Loucy (cell line): ENCODE results near the gene FERD3L.

Experiments
- H2AFZ ChIP-seq: fragments of 200-600 bp; sonication (generic); 2 replicates; pipeline ENCODE4 v1.6.0; 2016; ENCODE audit warnings: antibody characterized with exemption, mild to moderate bottlenecking, low read length, moderate library complexity
- H3F3A ChIP-seq: fragments of 200-600 bp; 2 replicates; pipeline ENCODE4 v1.6.0; 2016; ENCODE audit warnings: antibody characterized with exemption, low read depth, mild to moderate bottlenecking
- H3K27me3 ChIP-seq: fragments of 200-600 bp; sonication (generic); 2 replicates; pipeline ENCODE4 v1.6.1; 2014; ENCODE audit warnings: low read length, mild to moderate bottlenecking; ENCODE audit not compliant: insufficient read depth, poor library complexity, severe bottlenecking
- H3K36me3 ChIP-seq: fragments of 200-600 bp; sonication (generic); 2 replicates; pipeline ENCODE4 v1.6.1; 2016; ENCODE audit warnings: low read length; ENCODE audit not compliant: insufficient read depth
- H3K4me1 ChIP-seq: fragments of 200-600 bp; sonication (generic); 2 replicates; pipeline ENCODE4 v1.5.1; 2014; ENCODE audit warnings: low read length, mild to moderate bottlenecking; ENCODE audit not compliant: insufficient read depth, poor library complexity, severe bottlenecking
- H3K4me2 ChIP-seq: fragments of 200-600 bp; sonication (generic); 2 replicates; pipeline ENCODE4 v1.6.0; 2014; ENCODE audit warnings: antibody characterized with exemption, low read length, low read depth, mild to moderate bottlenecking; ENCODE audit not compliant: poor library complexity, severe bottlenecking
- H3K4me3 ChIP-seq: fragments of 200-600 bp; sonication (generic); 2 replicates; pipeline ENCODE4 v1.5.1; 2014; ENCODE audit warnings: low read length, mild to moderate bottlenecking, mixed read lengths; ENCODE audit not compliant: poor library complexity, severe bottlenecking
- H3K79me2 ChIP-seq: fragments of 200-600 bp; sonication (generic); 2 replicates; pipeline ENCODE4 v1.6.1; 2014; ENCODE audit warnings: low read length; ENCODE audit not compliant: insufficient read depth
- H3K9ac ChIP-seq: fragments of 200-600 bp; sonication (generic); 2 replicates; pipeline ENCODE4 v1.6.0; 2014; ENCODE audit warnings: mild to moderate bottlenecking, low read depth, low read length, moderate library complexity; ENCODE audit not compliant: poor library complexity, severe bottlenecking
- H3K9me2 ChIP-seq: fragments of 200-600 bp; sonication (generic); replicated peaks from 2 replicates; pipeline ENCODE4 v1.6.1; 2016; ENCODE audit warnings: low read depth, low read length, mixed read lengths
- H3K9me3 ChIP-seq: fragments of 200-600 bp; sonication (generic); 2 replicates; pipeline ENCODE4 v1.6.1; 2014; ENCODE audit warnings: mild to moderate bottlenecking, antibody characterized with exemption, low read length, low read depth; ENCODE audit not compliant: insufficient read depth
- H4K20me1 ChIP-seq: fragments of 200-600 bp; sonication (generic); 2 replicates; pipeline ENCODE4 v1.6.0; 2014; ENCODE audit warnings: antibody characterized with exemption, low read length, mild to moderate bottlenecking; ENCODE audit not compliant: insufficient read depth, poor library complexity, severe bottlenecking
- CTCF ChIP-seq: fragments of 200-600 bp; sonication (generic); conservative IDR thresholded peaks from 2 replicates; pipeline ENCODE4 v1.5.1; 2014; ENCODE audit warnings: mild to moderate bottlenecking, antibody characterized with exemption, low read length
- EZH2phosphoT487 ChIP-seq: fragments of 200-600 bp; IDR thresholded peaks from 2 replicates; pipeline ENCODE4 v1.6.1; 2018; ENCODE audit warnings: antibody characterized with exemption, mild to moderate bottlenecking, moderate library complexity, borderline replicate concordance

Gene FERD3L

GRCh38 chr7:19133390-19133789 is 11.8 kb downstream of the FERD3L start:
- H2AFZ ChIP-seq: no peak overlapping the region
- TF ChIP-seq EZH2phosphoT487 (no peak), CTCF (no peak)
- no peaks in the 10 kb centered on the region for H3F3A ChIP-seq
- H4K20me1 ChIP-seq: no peaks in the 10 kb centered on the region
- no peaks in the 10 kb centered on the region for H3K4me1 ChIP-seq
- no peak overlapping the region for H3K4me2 ChIP-seq
- no peak overlapping the region for H3K4me3 ChIP-seq
- H3K79me2 ChIP-seq: no peaks in the 10 kb centered on the region
- no peaks in the 10 kb centered on the region for H3K9me2 ChIP-seq
- no peak overlapping the region for H3K9ac ChIP-seq
- H3K36me3 ChIP-seq: no peaks in the 10 kb centered on the region
- no peaks in the 10 kb centered on the region for H3K9me3 ChIP-seq
- no peaks in the 10 kb centered on the region for H3K27me3 ChIP-seq

GRCh38 chr7:19128856-19129255 is 16.4 kb downstream of the FERD3L start:
- Histone ChIP-seq H3K9ac (no peak overlapping the region), H3K27me3 (no peaks in the 10 kb centered on the region), H3K4me2 (no peak overlapping the region), H3K79me2 (no peaks in the 10 kb centered on the region), H3K4me3 (no peak overlapping the region), H3K36me3 (no peaks in the 10 kb centered on the region), H2AFZ (no peak overlapping the region), H3K4me1 (no peaks in the 10 kb centered on the region), H4K20me1 (no peaks in the 10 kb centered on the region), H3K9me3 (no peaks in the 10 kb centered on the region), H3F3A (no peaks in the 10 kb centered on the region), H3K9me2 (no peaks in the 10 kb centered on the region)
- TF ChIP-seq EZH2phosphoT487 (no peak), CTCF (no peak)

- Histone ChIP-seq H3K4me2 (no peak overlapping the region), H3K36me3 (no peaks in the 10 kb centered on the region), H2AFZ (no peak overlapping the region)
Measured at GRCh38 chr7:19121977-19122588, 23.1 kb downstream of the FERD3L start.

More at GRCh38 chr7:19121977-19122588, 23.1 kb downstream of the FERD3L start:
- Histone ChIP-seq H4K20me1 (no peaks in the 10 kb centered on the region), H3K27me3 (no peaks in the 10 kb centered on the region), H3K4me3 (no peak overlapping the region), H3F3A (no peaks in the 10 kb centered on the region), H3K9me2 (no peaks in the 10 kb centered on the region), H3K79me2 (no peaks in the 10 kb centered on the region), H3K9ac (no peak overlapping the region), H3K9me3 (no peaks in the 10 kb centered on the region), H3K4me1 (no peaks in the 10 kb centered on the region)
- peak; percentile 98 for TF ChIP-seq CTCF
- TF ChIP-seq EZH2phosphoT487: no peak
